Measurements from ENCODE around the gene CWC27. TPM values are rescaled to one million over a fixed set of nuclear protein-coding genes. Genes with fewer than 3 reads are reported as not detected.
"Not testable (repeated sequence)": the region's sequence is repeated elsewhere in the genome, so short reads cannot be mapped to it uniquely, and the experiment has no call there.

Gene CWC27
- total RNA-seq, 1 donor from 2014 or later = 21.3 TPM

DNA sequence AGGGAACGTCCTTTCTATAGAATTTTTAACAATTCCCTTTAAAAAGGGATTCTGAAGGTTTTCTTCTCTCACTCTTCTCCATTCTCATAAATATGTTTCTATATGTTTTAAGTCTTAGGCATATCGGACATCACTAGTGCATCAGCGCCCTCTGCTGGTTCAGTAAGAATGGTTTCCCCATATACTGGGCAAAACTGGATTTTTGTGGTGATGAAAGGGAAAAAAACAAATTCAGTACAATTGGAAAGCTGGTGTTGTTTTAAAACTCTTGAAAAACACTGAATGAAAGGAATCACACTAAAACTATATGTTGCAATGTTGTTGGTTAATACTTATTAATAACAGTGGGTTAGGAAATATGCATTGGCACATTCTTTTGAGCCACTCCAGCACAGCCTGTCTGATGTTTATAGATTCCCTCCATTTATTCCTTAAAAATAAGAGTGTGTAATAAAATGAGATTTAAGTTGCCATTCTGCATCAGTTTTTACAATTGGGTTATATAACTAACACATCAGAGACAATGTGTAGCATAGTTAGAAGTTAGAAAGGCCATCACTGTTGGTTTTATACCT is 15.8 kb downstream of the CWC27 start:
- ATAC-seq (no peak), DNase-seq (ENCODE audit: missing footprints) (peak; percentile 53)
- intact Hi-C loops (cut with DNase I) = loop anchor here (1.0 to 10.0 kb wide), 2 partner anchors 149 to 640 kb away; no protein-coding TSS in a partner anchor

DNA sequence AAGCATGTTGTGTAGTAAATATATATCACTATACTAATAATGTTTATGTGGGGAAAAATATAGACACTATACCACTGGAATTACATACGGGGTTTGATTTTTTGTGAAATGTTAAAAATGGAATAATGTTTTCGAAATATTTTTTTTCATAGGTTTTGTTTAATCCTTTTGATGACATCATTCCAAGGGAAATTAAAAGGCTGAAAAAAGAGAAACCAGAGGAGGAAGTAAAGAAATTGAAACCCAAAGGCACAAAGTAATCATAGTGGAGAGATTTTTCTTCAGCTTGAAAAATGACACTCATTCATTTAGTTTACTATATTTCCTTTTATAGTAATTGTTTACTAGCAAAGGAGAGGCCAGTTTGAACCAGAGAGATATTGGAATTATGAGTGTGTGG is 17.6 kb downstream of the CWC27 start:
- no peak for ATAC-seq
- no peak for DNase-seq (ENCODE audit: missing footprints)
- intact Hi-C loops (cut with DNase I) = loop anchor here (10.0 kb wide), 1 partner anchor 642 kb away; no protein-coding TSS in a partner anchor

DNA sequence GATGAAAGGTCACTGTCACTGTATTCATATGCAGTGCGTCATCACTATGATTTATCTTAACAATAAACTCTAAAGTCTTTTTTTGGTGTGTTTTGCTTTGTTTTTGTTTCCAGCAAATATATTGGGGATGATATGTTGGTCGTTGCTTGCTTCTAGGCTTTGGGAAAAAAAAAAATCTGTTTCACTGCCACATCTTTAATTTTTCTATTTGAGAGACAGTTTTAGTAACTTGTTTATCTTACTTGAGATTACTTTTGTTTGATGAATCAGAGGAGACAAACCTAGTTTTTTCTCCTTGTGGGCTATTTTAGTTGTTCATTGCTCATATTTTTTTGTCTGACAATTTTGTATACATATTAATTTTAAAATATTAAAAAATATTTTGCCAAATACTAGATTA is 19.4 kb downstream of the CWC27 start:
- DNase-seq (ENCODE audit: missing footprints) = no peak
- intact Hi-C loops (cut with DNase I) = loop anchor here (10.0 kb wide), 1 partner anchor 643 kb away; no protein-coding TSS in a partner anchor
- ATAC-seq = no peak

GRCh38 chr5:64789457-64789856 is 20.7 kb downstream of the CWC27 start:
- ATAC-seq = no peak
- no peak for DNase-seq (ENCODE audit: missing footprints)
- intact Hi-C loops (cut with DNase I) = loop anchor here (10.0 kb wide), 1 partner anchor 645 kb away; no protein-coding TSS in a partner anchor

- ATAC-seq (no peak), DNase-seq (ENCODE audit: missing footprints) (no peak)
- intact Hi-C loops (cut with DNase I) = no loop called here
Observed at GRCh38 chr5:64790210-64790609, 21.5 kb downstream of the CWC27 start.

DNA sequence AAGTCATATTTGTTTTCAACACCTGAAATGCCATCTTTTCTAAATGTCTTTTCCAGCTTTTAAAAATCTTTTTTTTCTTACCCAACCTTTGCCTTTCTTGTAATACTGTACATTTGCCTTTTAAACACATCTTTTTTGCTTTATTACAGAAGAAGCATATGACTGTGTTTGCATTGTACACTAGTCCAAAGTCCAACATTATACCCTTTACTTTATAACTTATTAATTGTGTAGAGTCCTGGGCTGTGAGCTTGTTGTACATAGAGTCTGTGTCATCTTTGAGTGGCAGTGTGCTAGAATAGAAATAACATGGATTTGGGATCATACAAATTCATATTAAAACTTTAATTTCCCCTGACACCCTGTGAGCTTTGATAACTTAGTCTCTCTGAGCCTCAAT is 23.7 kb downstream of the CWC27 start:
- ATAC-seq (no peak), DNase-seq (ENCODE audit: missing footprints) (no peak)
- intact Hi-C loops (cut with DNase I) = no loop called here

- intact Hi-C loops (cut with DNase I) = no loop called here
- ATAC-seq (no peak), DNase-seq (ENCODE audit: missing footprints) (no peak)
Observed at GRCh38 chr5:64794053-64794770, 25.5 kb downstream of the CWC27 start.

DNA sequence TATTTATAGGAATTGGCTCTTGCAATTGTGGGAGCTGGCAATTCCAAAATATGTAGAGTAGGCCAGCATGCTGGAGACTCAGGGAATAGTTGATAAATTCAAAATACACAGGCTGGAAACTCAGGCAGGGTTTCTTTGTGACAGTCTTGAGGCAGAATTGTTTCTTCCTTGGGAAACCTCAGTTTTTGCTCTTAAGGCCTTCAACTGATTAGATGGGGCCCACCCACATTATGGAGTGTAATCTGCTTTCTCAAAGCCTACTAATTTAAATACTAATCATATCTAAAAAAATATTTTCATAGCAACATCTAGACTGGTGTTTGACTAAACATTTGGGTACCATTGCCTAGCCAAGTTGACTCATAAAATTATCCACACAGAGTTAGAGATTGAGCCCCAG is 27.6 kb downstream of the CWC27 start:
- ATAC-seq (no peak), DNase-seq (ENCODE audit: missing footprints) (no peak)
- intact Hi-C loops (cut with DNase I) = no loop called here

- intact Hi-C loops (cut with DNase I) = no loop called here
- ATAC-seq = no peak
- DNase-seq (ENCODE audit: missing footprints) = no peak
Observed at GRCh38 chr5:64800926-64801325, 32.2 kb downstream of the CWC27 start.

DNA sequence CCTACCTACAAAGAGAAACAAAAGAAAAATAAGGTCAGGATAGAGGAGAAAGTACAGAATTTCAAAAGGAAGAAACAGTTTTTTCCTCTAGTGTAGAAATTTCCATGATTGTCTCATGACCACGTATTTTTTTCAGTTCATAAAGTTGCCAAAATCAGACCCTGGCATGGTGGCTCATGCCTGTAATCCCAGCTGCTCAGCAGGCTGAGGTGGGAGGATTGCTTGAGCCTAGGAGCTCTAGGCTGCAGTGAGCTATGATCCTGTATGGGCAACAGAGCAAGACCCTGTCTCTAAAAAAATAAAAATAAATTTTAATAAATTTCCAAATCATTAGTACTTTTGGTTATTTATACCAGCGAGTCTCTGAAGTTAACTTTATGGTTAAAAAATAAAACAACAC is 37.8 kb downstream of the CWC27 start:
- no peak for ATAC-seq

GRCh38 chr5:64807520-64807919 is 38.8 kb downstream of the CWC27 start:
- DNase-seq (ENCODE audit: missing footprints) (no peak), ATAC-seq (no peak)
- intact Hi-C loops (cut with DNase I) = no loop called here

More for the DNA sequence above, 37.8 kb downstream of the CWC27 start:
- intact Hi-C loops (cut with DNase I) = no loop called here
- no peak for DNase-seq (ENCODE audit: missing footprints)

- intact Hi-C loops (cut with DNase I) = loop anchor here (1.0 to 10.0 kb wide), 5 partner anchors 144 to 672 kb away; no protein-coding TSS in a partner anchor
- DNase-seq (ENCODE audit: missing footprints) = no peak
- ATAC-seq = no peak
Observed at GRCh38 chr5:64811050-64811640, 42.4 kb downstream of the CWC27 start.

DNA sequence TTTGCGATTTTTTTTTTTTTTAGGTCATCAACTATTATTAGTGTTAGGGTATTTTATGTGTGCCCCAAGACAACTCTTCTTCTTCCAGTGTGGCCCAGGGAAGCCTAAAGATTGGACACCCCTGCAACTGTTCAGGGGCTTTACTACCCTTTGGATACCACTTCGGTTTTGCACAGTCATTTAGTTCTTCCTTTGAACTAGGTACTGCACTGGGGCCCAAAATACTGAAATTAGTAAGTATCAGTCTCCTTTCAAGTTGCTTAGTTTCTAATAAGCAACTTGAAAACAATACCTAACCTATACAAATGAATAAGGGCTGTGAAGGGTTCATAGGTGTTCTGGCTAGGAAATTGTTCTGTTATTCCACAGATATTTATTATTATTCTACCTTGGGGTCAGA is 45.3 kb downstream of the CWC27 start:
- intact Hi-C loops (cut with DNase I) = loop anchor here (5.0 to 10.0 kb wide), 4 partner anchors 141 to 521 kb away; no protein-coding TSS in a partner anchor
- no peak for DNase-seq (ENCODE audit: missing footprints)
- ATAC-seq = no peak

DNA sequence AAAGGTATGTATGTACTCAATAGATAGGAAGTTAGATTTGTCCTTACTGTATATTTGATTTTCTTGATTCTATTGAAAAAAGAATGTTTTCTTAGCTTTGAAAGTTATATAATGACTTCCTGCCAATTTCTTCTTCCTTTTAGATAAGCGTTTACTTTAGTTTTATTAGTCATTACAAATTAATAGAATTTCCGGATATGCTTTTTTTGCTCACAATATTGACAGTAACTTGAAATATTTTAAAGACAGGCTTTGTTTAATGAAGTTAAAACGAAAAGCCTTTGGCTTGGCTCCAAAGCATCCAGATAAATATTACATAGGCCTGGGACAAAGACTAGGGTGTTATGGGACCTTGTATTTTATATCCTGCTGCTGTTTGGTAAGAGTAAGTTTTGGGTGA is 49.5 kb downstream of the CWC27 start:
- intact Hi-C loops (cut with DNase I) = loop anchor here (10.0 kb wide), 2 partner anchors 137 to 517 kb away; no protein-coding TSS in a partner anchor
- DNase-seq (ENCODE audit: missing footprints) = no peak
- no peak for ATAC-seq

DNA sequence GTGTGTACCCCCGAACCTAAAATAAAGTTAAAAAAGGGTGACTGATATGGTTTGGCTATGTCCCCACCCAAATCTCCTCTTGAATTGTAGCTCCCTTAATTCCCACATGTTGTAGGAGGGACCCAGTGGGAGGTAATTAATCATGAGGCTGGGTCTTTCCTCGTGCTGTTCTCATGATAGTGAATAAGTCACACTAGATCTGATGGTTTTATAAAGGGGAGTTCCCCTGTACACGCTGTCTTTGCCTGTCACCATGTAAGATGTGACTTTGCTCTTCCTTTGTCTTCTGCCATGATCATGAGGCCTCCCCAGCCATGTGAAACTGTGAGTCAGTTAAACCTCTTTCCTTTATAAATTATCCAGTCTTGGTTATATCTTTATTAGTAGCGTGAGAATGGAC is 50.6 kb downstream of the CWC27 start:
- intact Hi-C loops (cut with DNase I) = loop anchor here (10.0 kb wide), 2 partner anchors 135 to 515 kb away; no protein-coding TSS in a partner anchor
- ATAC-seq; DNase-seq (ENCODE audit: missing footprints): not testable (repeated sequence)

DNA sequence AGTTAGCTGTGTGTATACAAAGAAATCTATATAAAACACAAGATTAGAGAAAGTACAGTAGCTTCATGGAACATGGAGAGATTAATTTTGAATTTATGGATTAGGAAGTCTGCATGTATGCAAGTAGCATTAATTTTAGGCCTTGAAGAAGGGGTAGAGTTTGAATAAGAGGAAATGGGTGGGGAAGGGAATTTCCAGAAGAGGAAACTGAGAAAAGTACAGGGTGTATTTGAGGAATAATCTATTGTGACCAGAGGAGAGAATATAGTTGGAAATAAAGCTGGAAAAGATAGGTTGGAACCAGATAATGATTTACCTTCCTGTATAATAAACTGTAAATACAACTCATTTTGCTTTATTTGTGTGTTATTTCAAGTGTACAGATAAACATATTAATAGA is 53.6 kb downstream of the CWC27 start:
- DNase-seq (ENCODE audit: missing footprints) (no peak), ATAC-seq (no peak)
- intact Hi-C loops (cut with DNase I) = no loop called here

DNA sequence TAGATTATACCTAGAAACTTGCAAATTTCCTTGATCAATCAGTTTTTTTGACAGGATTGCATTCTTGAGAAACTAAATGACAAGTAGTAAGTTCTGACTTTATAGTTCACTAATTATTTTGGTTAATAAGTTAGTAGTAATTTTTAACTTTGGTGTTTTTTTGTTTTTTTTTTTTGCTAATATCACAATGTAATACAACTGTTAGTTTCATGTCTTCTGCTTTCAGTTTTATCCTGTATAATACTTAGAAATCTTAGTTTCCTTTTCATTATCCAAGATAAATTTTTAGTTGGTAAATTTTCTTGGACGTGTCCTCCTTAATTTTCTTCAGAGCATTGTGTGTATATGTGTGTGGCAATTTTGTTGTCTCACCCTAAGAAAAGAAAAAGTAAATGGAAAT is 57.8 kb downstream of the CWC27 start:
- ATAC-seq = no peak
- intact Hi-C loops (cut with DNase I) = no loop called here
- no peak for DNase-seq (ENCODE audit: missing footprints)

- intact Hi-C loops (cut with DNase I) = no loop called here
- DNase-seq (ENCODE audit: missing footprints) = no peak
- ATAC-seq = no peak
Observed at GRCh38 chr5:64827703-64828102, 59.0 kb downstream of the CWC27 start.

GRCh38 chr5:64830650-64831049 is 61.9 kb downstream of the CWC27 start:
- DNase-seq (ENCODE audit: missing footprints); ATAC-seq; intact Hi-C loops (cut with DNase I): not testable (repeated sequence)

- DNase-seq (ENCODE audit: missing footprints) (no peak), ATAC-seq (no peak)
- intact Hi-C loops (cut with DNase I) = no loop called here
Observed at GRCh38 chr5:64831996-64832395, 63.3 kb downstream of the CWC27 start.

All from Right ventricle myocardium inferior (tissue), 1 donor.